ENCODE measurements around the gene THRA.

DNA sequence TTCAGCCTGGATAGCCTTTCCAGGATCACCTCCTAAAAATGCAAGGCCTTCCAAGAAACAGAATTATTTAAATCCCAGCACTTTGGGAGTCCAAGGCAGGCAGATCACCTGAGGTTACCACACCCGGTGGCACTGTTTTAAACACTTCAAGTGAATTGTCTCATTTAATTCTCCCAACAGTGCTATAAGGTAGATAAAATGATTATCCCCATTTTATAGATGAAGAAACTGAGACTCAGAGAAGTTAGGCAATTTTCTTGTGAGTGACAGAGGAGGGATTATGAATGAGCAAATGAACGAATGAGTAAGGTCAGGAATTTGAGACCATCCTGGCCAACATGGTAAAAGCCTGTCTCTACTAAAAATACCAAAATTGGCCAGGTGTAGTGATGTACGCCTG, 16.8 kb downstream of the THRA start:
- TF ChIP-seq, protein P1, sequence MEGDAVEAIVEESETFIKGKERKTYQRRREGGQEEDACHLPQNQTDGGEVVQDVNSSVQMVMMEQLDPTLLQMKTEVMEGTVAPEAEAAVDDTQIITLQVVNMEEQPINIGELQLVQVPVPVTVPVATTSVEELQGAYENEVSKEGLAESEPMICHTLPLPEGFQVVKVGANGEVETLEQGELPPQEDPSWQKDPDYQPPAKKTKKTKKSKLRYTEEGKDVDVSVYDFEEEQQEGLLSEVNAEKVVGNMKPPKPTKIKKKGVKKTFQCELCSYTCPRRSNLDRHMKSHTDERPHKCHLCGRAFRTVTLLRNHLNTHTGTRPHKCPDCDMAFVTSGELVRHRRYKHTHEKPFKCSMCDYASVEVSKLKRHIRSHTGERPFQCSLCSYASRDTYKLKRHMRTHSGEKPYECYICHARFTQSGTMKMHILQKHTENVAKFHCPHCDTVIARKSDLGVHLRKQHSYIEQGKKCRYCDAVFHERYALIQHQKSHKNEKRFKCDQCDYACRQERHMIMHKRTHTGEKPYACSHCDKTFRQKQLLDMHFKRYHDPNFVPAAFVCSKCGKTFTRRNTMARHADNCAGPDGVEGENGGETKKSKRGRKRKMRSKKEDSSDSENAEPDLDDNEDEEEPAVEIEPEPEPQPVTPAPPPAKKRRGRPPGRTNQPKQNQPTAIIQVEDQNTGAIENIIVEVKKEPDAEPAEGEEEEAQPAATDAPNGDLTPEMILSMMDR (IDR thresholded peaks at IDR 0.05; ENCODE audit: extremely low read depth in 1 of 2, insufficient read depth in 1 of 2, low read depth in 1 of 2, low read length in 2 of 2): no peak
- TF ChIP-seq POLR2A (IDR thresholded peaks at IDR 0.05; ENCODE audit: low read depth, low read length) (no peak), EZH2 (IDR thresholded peaks at IDR 0.05; ENCODE audit: borderline replicate concordance, low read depth, low read length, severe bottlenecking) (no peak)

All from endothelial cell of umbilical vein (primary cell).